ENCODE measurements around the gene EBF4.
"Not testable (repeated sequence)": the region's sequence is repeated elsewhere in the genome, so short reads cannot be mapped to it uniquely, and the experiment has no call there.

EBF4 gene

GRCh38 chr20:2672446-2672845, 20.1 kb upstream of the EBF4 start:
- DNase-seq (ENCODE audit: low spot score): no peak

- no peak for DNase-seq (ENCODE audit: low spot score)
Observed at GRCh38 chr20:2673453-2673852, 19.1 kb upstream of the EBF4 start.

GRCh38 chr20:2680046-2680445, 12.5 kb upstream of the EBF4 start:
- no peak for DNase-seq (ENCODE audit: low spot score)

GRCh38 chr20:2682040-2682439, 10.5 kb upstream of the EBF4 start:
- not testable (repeated sequence) for DNase-seq (ENCODE audit: low spot score)

GRCh38 chr20:2684817-2685216, 7.8 kb upstream of the EBF4 start:
- DNase-seq (ENCODE audit: low spot score): peak; percentile 33

GRCh38 chr20:2687514-2687913, 5.1 kb upstream of the EBF4 start:
- DNase-seq (ENCODE audit: low spot score): no peak

GRCh38 chr20:2688041-2688591, 4.5 kb upstream of the EBF4 start:
- peak; percentile 75 for DNase-seq (ENCODE audit: low spot score)

GRCh38 chr20:2690213-2690612, 2.4 kb upstream of the EBF4 start:
- no peak for DNase-seq (ENCODE audit: low spot score)

GRCh38 chr20:2690718-2691117, 1.9 kb upstream of the EBF4 start:
- DNase-seq (ENCODE audit: low spot score): no peak

- no peak for DNase-seq (ENCODE audit: low spot score)
Observed at GRCh38 chr20:2691127-2691526, 1.5 kb upstream of the EBF4 start.

GRCh38 chr20:2691663-2692035, 931 bp upstream of the EBF4 start:
- DNase-seq (ENCODE audit: low spot score): no peak

- no peak for DNase-seq (ENCODE audit: low spot score)
Observed at GRCh38 chr20:2692886-2693285, 306 bp downstream of the EBF4 start.

- DNase-seq (ENCODE audit: low spot score): no peak
Observed at GRCh38 chr20:2693286-2694007, 867 bp downstream of the EBF4 start.

- no peak for DNase-seq (ENCODE audit: low spot score)
Observed at GRCh38 chr20:2694008-2694471, 1.5 kb downstream of the EBF4 start.

- no peak for DNase-seq (ENCODE audit: low spot score)
Observed at GRCh38 chr20:2694519-2694918, 1.9 kb downstream of the EBF4 start.

GRCh38 chr20:2695206-2695983, 2.8 kb downstream of the EBF4 start:
- DNase-seq (ENCODE audit: low spot score): no peak

GRCh38 chr20:2695984-2696525, 3.5 kb downstream of the EBF4 start:
- DNase-seq (ENCODE audit: low spot score): not testable (repeated sequence)

GRCh38 chr20:2696646-2697045, 4.1 kb downstream of the EBF4 start:
- no peak for DNase-seq (ENCODE audit: low spot score)

GRCh38 chr20:2697768-2698167, 5.2 kb downstream of the EBF4 start:
- no peak for DNase-seq (ENCODE audit: low spot score)

GRCh38 chr20:2698186-2698817, 5.7 kb downstream of the EBF4 start:
- DNase-seq (ENCODE audit: low spot score): no peak

- DNase-seq (ENCODE audit: low spot score): no peak
Observed at GRCh38 chr20:2698912-2699311, 6.3 kb downstream of the EBF4 start.

GRCh38 chr20:2699775-2700413, 7.3 kb downstream of the EBF4 start:
- no peak for DNase-seq (ENCODE audit: low spot score)

Measured in NAMALWA (cell line).